ENCODE data around the gene DCLK1. TPM values are rescaled to one million over a fixed set of nuclear protein-coding genes. Genes with fewer than 3 reads are reported as not detected.

Gene DCLK1
- total and polyA plus RNA-seq, 4 donors = 0.04 to 0.56 (median 0.20) TPM

DNA sequence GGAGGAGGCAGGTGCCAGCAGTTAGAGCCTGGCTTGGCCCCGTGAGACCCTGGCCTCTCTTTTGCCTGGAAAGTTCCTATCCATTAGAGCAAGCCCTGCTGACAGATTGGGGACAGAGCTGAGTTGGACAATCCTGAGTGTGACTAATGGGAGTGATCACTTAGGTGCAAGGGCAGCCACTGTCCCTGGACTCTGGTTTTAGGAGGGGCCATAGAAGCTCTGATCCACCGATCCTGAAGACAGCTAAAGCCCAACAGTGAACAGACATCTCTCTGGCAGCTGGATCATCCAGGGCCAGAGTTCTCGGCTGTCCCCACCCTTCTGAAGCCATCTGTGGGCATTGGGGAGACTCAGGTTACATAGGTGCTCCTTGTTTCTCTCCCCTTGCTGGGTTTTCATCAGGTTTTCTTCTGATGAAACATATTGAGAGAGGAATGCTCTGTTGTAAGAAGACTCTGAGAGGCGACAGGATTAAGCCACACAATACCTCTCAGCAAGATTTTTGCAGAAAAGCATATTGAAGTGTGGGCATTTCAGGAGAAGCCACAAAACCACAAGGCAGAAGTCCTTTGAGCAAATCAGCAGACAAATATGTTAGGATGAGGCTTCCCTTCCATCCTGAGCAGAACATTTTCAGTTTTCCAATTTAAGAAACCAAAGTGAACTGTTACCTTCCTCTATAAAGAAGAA, 366.7 kb downstream of the DCLK1 start:
- no peak overlapping the region for H3K27ac ChIP-seq (ENCODE audit: low read depth in 1 of 2, low read length in 2 of 2)
- H3K9ac ChIP-seq (ENCODE audit: low read depth in 1 of 2, low read length in 2 of 2) = no peak overlapping the region
- no peaks in the 10 kb centered on the region for H3K27me3 ChIP-seq (ENCODE audit: control insufficient read depth in 4 of 4, insufficient read depth in 4 of 4, low read length in 3 of 4)
- WGBS = 66% methylated on average over 4 of the region's 4 CpGs
- TF ChIP-seq FOXA1 (IDR thresholded peaks at IDR 0.05) = no peak
- TF ChIP-seq SP1 (IDR thresholded peaks at IDR 0.05) = no peak
- no peak for TF ChIP-seq MAX (IDR thresholded peaks at IDR 0.05)
- no peak for TF ChIP-seq RXRA (IDR thresholded peaks at IDR 0.05)
- TF ChIP-seq ZBTB33 (IDR thresholded peaks at IDR 0.05) = no peak
- no peak for TF ChIP-seq FOXA2 (IDR thresholded peaks at IDR 0.05)
- TF ChIP-seq HNF4A (conservative IDR thresholded peaks at IDR 0.05) = no peak
- no peak for DNase-seq (ENCODE audit: low spot score)
- H3K9me3 ChIP-seq (ENCODE audit: control insufficient read depth in 4 of 4, low read length in 3 of 4) = no peaks in the 10 kb centered on the region
- no peaks in the 10 kb centered on the region for H3K36me3 ChIP-seq (ENCODE audit: control insufficient read depth in 4 of 4, insufficient read depth in 3 of 4, low read depth in 1 of 4, low read length in 3 of 4)
- no peak overlapping the region for H3K4me3 ChIP-seq (ENCODE audit: low read depth in 1 of 3, low read length in 3 of 3)
- no peaks in the 10 kb centered on the region for H3K4me1 ChIP-seq (ENCODE audit: control insufficient read depth in 4 of 4, insufficient read depth in 4 of 4, low read length in 3 of 4)

- H3K9me3 ChIP-seq (ENCODE audit: control insufficient read depth in 4 of 4, low read length in 3 of 4) = no peaks in the 10 kb centered on the region
- H3K27ac ChIP-seq (ENCODE audit: low read depth in 1 of 2, low read length in 2 of 2) = no peak overlapping the region
- no peaks in the 10 kb centered on the region for H3K4me1 ChIP-seq (ENCODE audit: control insufficient read depth in 4 of 4, insufficient read depth in 4 of 4, low read length in 3 of 4)
- DNase-seq (ENCODE audit: low spot score) = no peak
- no peaks in the 10 kb centered on the region for H3K27me3 ChIP-seq (ENCODE audit: control insufficient read depth in 4 of 4, insufficient read depth in 4 of 4, low read length in 3 of 4)
- TF ChIP-seq, protein P1, sequence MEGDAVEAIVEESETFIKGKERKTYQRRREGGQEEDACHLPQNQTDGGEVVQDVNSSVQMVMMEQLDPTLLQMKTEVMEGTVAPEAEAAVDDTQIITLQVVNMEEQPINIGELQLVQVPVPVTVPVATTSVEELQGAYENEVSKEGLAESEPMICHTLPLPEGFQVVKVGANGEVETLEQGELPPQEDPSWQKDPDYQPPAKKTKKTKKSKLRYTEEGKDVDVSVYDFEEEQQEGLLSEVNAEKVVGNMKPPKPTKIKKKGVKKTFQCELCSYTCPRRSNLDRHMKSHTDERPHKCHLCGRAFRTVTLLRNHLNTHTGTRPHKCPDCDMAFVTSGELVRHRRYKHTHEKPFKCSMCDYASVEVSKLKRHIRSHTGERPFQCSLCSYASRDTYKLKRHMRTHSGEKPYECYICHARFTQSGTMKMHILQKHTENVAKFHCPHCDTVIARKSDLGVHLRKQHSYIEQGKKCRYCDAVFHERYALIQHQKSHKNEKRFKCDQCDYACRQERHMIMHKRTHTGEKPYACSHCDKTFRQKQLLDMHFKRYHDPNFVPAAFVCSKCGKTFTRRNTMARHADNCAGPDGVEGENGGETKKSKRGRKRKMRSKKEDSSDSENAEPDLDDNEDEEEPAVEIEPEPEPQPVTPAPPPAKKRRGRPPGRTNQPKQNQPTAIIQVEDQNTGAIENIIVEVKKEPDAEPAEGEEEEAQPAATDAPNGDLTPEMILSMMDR (IDR thresholded peaks at IDR 0.05; ENCODE audit: low read depth, low read length, missing input control) = no peak
- no peak for TF ChIP-seq MAX (IDR thresholded peaks at IDR 0.05)
- no peak for TF ChIP-seq RAD21 (IDR thresholded peaks at IDR 0.05)
- TF ChIP-seq TAF1 (conservative IDR thresholded peaks at IDR 0.05) = no peak
- no peak for TF ChIP-seq HNF4A (conservative IDR thresholded peaks at IDR 0.05)
- TF ChIP-seq FOXA1 (IDR thresholded peaks at IDR 0.05) = no peak
- no peak for TF ChIP-seq YY1 (IDR thresholded peaks at IDR 0.05)
- TF ChIP-seq HNF4G (IDR thresholded peaks at IDR 0.05) = no peak
- TF ChIP-seq FOXA2 (IDR thresholded peaks at IDR 0.05) = no peak
- no peak for TF ChIP-seq RXRA (IDR thresholded peaks at IDR 0.05)
- no peak for TF ChIP-seq NR2F2 (IDR thresholded peaks at IDR 0.05)
- no peak for TF ChIP-seq REST (IDR thresholded peaks at IDR 0.05)
- TF ChIP-seq, protein P2, sequence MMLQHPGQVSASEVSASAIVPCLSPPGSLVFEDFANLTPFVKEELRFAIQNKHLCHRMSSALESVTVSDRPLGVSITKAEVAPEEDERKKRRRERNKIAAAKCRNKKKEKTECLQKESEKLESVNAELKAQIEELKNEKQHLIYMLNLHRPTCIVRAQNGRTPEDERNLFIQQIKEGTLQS (IDR thresholded peaks at IDR 0.05) = no peak
- no peak for TF ChIP-seq ZBTB33 (IDR thresholded peaks at IDR 0.05)
- TF ChIP-seq JUND (IDR thresholded peaks at IDR 0.05) = no peak
- no peak for TF ChIP-seq GABPA (IDR thresholded peaks at IDR 0.05 in 1 of 2, conservative IDR thresholded peaks at IDR 0.05 in 1 of 2)
- TF ChIP-seq EGR1 (IDR thresholded peaks at IDR 0.05; ENCODE audit: low read depth in 2 of 2) = no peak
- TF ChIP-seq SP1 (IDR thresholded peaks at IDR 0.05) = no peak
- H3K4me3 ChIP-seq (ENCODE audit: low read depth in 1 of 3, low read length in 3 of 3) = no peak overlapping the region
- H3K36me3 ChIP-seq (ENCODE audit: control insufficient read depth in 4 of 4, insufficient read depth in 3 of 4, low read depth in 1 of 4, low read length in 3 of 4) = no peaks in the 10 kb centered on the region
- no peak overlapping the region for H3K9ac ChIP-seq (ENCODE audit: low read depth in 1 of 2, low read length in 2 of 2)
- 90% methylated on average over 7 of the region's 7 CpGs for WGBS
Measured at GRCh38 chr13:35763782-35764123, 367.4 kb downstream of the DCLK1 start.
